ENCODE data around the gene RUFY1. TPM values are rescaled to one million over a fixed set of nuclear protein-coding genes. Genes with fewer than 3 reads are reported as not detected.

RUFY1 gene
- total and polyA plus RNA-seq, 2 of the 13 experiments (the other 11 are each of a cell fraction or from before 2014, with no cell fraction given) = 19.9 to 31.9 TPM

DNA sequence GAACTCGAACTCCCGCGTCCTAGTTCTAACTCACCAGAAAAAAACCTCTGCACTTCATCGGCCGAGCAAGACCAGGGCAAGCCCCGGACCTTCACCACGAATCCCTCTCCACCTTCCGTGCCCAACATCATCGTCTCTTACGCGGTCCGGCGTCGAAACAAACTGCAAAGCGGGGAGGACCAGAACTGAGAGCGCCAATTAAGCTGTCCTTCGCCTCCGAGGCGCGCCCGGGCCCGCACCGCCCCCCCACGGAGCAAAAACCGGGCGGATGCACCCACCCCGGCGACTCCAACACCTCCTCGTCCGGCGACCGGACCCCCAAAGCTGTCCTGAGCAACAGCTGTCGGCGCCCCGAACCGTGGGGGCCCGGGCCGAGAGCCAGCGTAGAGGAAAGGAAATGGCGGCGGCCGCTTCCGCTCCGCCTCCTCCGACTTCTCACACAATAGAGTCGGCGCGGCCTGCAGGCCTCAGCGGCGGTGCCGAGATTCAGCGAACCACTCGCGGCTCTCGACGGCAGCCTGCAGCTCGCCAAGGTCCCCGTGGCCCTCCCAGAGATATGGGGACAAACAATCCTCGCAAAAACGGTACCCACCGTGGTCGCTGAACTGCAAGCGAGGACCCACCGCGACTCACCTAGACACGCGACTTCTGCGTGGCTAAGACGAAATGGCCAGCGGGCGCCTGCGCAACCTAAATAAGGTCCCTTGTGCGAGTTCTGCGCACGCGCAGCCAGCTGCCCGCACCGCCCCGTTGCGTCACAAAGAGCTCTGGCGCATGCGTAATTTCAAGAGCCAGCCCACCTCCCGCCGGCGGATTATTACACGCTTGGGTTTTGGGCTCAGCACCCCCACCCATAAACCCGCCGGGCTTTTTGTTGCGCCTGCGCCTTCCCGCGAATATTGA is 72.9 kb downstream of the RUFY1 start, which contains the start of gene HNRNPH1 (continued):
- TF ChIP-seq, protein P1, sequence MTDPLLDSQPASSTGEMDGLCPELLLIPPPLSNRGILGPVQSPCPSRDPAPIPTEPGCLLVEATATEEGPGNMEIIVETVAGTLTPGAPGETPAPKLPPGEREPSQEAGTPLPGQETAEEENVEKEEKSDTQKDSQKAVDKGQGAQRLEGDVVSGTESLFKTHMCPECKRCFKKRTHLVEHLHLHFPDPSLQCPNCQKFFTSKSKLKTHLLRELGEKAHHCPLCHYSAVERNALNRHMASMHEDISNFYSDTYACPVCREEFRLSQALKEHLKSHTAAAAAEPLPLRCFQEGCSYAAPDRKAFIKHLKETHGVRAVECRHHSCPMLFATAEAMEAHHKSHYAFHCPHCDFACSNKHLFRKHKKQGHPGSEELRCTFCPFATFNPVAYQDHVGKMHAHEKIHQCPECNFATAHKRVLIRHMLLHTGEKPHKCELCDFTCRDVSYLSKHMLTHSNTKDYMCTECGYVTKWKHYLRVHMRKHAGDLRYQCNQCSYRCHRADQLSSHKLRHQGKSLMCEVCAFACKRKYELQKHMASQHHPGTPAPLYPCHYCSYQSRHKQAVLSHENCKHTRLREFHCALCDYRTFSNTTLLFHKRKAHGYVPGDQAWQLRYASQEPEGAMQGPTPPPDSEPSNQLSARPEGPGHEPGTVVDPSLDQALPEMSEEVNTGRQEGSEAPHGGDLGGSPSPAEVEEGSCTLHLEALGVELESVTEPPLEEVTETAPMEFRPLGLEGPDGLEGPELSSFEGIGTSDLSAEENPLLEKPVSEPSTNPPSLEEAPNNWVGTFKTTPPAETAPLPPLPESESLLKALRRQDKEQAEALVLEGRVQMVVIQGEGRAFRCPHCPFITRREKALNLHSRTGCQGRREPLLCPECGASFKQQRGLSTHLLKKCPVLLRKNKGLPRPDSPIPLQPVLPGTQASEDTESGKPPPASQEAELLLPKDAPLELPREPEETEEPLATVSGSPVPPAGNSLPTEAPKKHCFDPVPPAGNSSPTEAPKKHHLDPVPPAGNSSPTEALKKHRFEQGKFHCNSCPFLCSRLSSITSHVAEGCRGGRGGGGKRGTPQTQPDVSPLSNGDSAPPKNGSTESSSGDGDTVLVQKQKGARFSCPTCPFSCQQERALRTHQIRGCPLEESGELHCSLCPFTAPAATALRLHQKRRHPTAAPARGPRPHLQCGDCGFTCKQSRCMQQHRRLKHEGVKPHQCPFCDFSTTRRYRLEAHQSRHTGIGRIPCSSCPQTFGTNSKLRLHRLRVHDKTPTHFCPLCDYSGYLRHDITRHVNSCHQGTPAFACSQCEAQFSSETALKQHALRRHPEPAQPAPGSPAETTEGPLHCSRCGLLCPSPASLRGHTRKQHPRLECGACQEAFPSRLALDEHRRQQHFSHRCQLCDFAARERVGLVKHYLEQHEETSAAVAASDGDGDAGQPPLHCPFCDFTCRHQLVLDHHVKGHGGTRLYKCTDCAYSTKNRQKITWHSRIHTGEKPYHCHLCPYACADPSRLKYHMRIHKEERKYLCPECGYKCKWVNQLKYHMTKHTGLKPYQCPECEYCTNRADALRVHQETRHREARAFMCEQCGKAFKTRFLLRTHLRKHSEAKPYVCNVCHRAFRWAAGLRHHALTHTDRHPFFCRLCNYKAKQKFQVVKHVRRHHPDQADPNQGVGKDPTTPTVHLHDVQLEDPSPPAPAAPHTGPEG (CRISPR knock-in tag; IDR thresholded peaks at IDR 0.05) = peak; percentile 32; the same call in 1 of the 2 replicates
- TF ChIP-seq RAD21 (CRISPR knock-in tag; IDR thresholded peaks at IDR 0.05) (peak; percentile 46), ZSCAN30 (CRISPR knock-in tag; IDR thresholded peaks at IDR 0.05) (no peak; the same call in 1 of the 2 replicates), U2AF1 (optimal IDR thresholded peaks at IDR 0.05; ENCODE audit: low read depth, low read length) (no peak), TAF15 (IDR thresholded peaks at IDR 0.05; ENCODE audit: low read depth, low read length, poor library complexity, severe bottlenecking) (peak; percentile 35), ZNF331 (CRISPR knock-in tag; IDR thresholded peaks at IDR 0.05) (peak; percentile 51; the same call in 1 of the 2 replicates), HOXA3 (CRISPR knock-in tag; IDR thresholded peaks at IDR 0.05) (peak; percentile 60), TBP (CRISPR knock-in tag; IDR thresholded peaks at IDR 0.05) (no peak), ZNF777 (CRISPR knock-in tag; IDR thresholded peaks at IDR 0.05) (no peak), MYNN (CRISPR knock-in tag; IDR thresholded peaks at IDR 0.05; ENCODE audit: low read depth) (no peak; the same call in 1 of the 2 replicates)
- TF ChIP-seq, protein P2, sequence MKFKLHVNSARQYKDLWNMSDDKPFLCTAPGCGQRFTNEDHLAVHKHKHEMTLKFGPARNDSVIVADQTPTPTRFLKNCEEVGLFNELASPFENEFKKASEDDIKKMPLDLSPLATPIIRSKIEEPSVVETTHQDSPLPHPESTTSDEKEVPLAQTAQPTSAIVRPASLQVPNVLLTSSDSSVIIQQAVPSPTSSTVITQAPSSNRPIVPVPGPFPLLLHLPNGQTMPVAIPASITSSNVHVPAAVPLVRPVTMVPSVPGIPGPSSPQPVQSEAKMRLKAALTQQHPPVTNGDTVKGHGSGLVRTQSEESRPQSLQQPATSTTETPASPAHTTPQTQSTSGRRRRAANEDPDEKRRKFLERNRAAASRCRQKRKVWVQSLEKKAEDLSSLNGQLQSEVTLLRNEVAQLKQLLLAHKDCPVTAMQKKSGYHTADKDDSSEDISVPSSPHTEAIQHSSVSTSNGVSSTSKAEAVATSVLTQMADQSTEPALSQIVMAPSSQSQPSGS (CRISPR knock-in tag; IDR thresholded peaks at IDR 0.05) = peak; percentile 50
- TF ChIP-seq, protein P3, sequence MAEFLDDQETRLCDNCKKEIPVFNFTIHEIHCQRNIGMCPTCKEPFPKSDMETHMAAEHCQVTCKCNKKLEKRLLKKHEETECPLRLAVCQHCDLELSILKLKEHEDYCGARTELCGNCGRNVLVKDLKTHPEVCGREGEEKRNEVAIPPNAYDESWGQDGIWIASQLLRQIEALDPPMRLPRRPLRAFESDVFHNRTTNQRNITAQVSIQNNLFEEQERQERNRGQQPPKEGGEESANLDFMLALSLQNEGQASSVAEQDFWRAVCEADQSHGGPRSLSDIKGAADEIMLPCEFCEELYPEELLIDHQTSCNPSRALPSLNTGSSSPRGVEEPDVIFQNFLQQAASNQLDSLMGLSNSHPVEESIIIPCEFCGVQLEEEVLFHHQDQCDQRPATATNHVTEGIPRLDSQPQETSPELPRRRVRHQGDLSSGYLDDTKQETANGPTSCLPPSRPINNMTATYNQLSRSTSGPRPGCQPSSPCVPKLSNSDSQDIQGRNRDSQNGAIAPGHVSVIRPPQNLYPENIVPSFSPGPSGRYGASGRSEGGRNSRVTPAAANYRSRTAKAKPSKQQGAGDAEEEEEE (CRISPR knock-in tag; IDR thresholded peaks at IDR 0.05; ENCODE audit: borderline replicate concordance) = no peak
- TF ChIP-seq, protein P4, sequence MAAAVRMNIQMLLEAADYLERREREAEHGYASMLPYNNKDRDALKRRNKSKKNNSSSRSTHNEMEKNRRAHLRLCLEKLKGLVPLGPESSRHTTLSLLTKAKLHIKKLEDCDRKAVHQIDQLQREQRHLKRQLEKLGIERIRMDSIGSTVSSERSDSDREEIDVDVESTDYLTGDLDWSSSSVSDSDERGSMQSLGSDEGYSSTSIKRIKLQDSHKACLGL (CRISPR knock-in tag; IDR thresholded peaks at IDR 0.05) = peak; percentile 51; the same call in 1 of the 2 replicates
- TF ChIP-seq, protein P5, sequence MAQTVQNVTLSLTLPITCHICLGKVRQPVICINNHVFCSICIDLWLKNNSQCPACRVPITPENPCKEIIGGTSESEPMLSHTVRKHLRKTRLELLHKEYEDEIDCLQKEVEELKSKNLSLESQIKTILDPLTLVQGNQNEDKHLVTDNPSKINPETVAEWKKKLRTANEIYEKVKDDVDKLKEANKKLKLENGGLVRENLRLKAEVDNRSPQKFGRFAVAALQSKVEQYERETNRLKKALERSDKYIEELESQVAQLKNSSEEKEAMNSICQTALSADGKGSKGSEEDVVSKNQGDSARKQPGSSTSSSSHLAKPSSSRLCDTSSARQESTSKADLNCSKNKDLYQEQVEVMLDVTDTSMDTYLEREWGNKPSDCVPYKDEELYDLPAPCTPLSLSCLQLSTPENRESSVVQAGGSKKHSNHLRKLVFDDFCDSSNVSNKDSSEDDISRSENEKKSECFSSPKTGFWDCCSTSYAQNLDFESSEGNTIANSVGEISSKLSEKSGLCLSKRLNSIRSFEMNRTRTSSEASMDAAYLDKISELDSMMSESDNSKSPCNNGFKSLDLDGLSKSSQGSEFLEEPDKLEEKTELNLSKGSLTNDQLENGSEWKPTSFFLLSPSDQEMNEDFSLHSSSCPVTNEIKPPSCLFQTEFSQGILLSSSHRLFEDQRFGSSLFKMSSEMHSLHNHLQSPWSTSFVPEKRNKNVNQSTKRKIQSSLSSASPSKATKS (CRISPR knock-in tag; IDR thresholded peaks at IDR 0.05) = no peak
- TF ChIP-seq, protein P6, sequence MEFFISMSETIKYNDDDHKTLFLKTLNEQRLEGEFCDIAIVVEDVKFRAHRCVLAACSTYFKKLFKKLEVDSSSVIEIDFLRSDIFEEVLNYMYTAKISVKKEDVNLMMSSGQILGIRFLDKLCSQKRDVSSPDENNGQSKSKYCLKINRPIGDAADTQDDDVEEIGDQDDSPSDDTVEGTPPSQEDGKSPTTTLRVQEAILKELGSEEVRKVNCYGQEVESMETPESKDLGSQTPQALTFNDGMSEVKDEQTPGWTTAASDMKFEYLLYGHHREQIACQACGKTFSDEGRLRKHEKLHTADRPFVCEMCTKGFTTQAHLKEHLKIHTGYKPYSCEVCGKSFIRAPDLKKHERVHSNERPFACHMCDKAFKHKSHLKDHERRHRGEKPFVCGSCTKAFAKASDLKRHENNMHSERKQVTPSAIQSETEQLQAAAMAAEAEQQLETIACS (CRISPR knock-in tag; IDR thresholded peaks at IDR 0.05) = no peak; the same call in 1 of the 2 replicates
